ENCODE results near the gene SLC7A5.

SLC7A5 gene

DNA sequence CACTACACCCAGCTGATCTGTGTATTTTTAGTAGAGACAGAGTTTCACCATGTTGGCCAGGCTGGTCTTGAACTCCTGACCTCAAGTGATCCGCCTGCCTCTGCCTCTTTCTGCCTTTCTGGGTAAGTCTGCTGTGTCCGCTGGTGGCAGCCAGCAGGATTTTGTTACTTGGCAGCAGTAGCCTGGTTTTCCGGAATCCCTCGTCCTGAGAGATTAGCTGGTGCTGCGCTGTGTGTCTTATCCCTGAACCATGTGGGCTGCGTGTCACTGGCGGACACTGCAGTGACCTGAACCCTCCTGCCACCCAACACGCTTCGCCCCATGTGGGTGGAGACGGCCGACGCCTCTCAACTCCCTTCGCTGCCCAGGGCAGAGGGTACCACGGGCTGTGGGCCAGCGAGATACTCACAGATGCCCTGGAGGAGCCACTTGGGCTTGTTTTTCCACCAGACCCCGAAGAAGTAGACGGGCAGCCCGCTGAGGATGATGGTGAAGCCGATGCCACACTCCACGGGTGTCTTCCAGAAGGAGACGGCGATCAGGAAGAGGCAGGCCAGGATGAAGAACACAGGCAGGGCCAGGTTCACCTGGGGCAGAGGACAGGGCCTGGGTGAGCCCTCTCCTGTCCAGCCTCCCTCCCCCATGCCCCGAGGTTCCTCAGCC, 35.2 kb downstream of the SLC7A5 start:
- DNase-seq: no peak
- Mint-ChIP-seq H3K4me1 (peaks cover 20% of the 10 kb centered on the region), H3K4me3 (no peak overlapping the region), H3K27ac (peak overlapping the region; percentile 71), H3K9me3 (no peaks in the 10 kb centered on the region), H3K27me3 (ENCODE audit: low read depth, poor library complexity) (no peaks in the 10 kb centered on the region), H3K36me3 (ENCODE audit: low read depth) (no peaks in the 10 kb centered on the region)
- TF ChIP-seq, protein P1, sequence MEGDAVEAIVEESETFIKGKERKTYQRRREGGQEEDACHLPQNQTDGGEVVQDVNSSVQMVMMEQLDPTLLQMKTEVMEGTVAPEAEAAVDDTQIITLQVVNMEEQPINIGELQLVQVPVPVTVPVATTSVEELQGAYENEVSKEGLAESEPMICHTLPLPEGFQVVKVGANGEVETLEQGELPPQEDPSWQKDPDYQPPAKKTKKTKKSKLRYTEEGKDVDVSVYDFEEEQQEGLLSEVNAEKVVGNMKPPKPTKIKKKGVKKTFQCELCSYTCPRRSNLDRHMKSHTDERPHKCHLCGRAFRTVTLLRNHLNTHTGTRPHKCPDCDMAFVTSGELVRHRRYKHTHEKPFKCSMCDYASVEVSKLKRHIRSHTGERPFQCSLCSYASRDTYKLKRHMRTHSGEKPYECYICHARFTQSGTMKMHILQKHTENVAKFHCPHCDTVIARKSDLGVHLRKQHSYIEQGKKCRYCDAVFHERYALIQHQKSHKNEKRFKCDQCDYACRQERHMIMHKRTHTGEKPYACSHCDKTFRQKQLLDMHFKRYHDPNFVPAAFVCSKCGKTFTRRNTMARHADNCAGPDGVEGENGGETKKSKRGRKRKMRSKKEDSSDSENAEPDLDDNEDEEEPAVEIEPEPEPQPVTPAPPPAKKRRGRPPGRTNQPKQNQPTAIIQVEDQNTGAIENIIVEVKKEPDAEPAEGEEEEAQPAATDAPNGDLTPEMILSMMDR (IDR thresholded peaks at IDR 0.05): no peak

DNA sequence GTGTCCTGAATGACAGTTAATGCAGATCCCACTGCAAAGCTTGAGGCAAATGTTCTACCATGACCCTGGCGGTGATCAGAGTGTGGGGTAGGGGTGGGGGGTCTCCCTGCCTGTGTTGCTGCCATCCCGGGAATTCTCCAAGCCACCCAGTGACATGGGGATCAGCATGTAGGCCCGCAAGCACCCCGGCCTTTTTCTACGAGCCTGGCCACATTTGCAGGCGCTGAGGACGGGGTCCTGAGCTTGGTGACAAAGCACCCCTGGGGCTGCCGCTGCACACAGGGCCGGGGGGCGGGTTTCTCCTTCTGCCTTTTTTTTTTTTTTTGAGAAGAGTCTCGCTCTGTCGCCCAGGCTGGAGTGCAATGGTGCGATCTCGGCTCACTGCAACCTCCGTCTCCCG, 35.8 kb downstream of the SLC7A5 start:
- H3K4me1 Mint-ChIP-seq: peaks cover 20% of the 10 kb centered on the region

DNA sequence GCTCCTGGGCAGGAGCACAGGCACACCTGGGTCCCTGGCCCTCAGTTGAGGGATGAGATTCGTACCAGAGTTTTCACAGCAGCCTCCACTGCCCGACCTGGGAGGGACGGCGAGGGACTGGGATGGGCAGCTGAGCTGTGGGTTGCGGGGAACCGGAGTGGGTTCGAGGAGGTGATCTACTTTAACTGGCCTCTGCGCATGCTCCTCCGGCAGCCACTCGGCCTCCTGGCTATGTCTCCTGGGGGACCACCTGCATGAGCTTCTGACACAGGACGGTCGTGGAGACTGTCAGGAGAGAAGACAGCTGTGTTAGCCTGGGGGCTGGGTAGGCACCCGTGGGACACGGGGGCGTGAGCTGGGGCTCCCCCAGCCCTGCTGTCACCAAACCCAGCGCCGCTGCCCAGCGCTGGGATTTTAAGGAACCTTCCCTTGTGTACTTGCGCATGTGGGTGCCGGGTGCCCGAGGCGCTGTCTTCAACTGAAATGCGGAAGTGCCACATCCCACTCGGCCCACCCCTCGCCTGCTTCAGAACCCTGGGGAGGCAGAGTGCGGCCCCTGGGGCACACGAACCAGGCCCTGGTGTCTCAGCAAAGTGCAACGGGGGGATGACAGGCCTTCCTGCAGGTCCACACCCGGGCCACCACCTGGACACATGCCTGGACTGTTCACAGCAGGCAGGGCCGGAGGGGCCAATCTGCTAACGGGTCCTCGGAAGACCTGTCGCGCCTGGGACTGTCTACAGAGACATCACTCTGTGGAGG, 36.4 kb downstream of the SLC7A5 start:
- DNase-seq: no peak
- TF ChIP-seq, protein P1 (IDR thresholded peaks at IDR 0.05): no peak
- H3K27me3 Mint-ChIP-seq (ENCODE audit: low read depth, poor library complexity): no peaks in the 10 kb centered on the region
- H3K4me1 Mint-ChIP-seq: peaks cover 20% of the 10 kb centered on the region
- H3K36me3 Mint-ChIP-seq (ENCODE audit: low read depth): no peaks in the 10 kb centered on the region
- H3K27ac Mint-ChIP-seq: no peak overlapping the region
- H3K9me3 Mint-ChIP-seq: no peaks in the 10 kb centered on the region
- no peak overlapping the region for H3K4me3 Mint-ChIP-seq

More for the DNA sequence above, 35.8 kb downstream of the SLC7A5 start:
- TF ChIP-seq, protein P1 (IDR thresholded peaks at IDR 0.05): no peak
- DNase-seq: no peak
- Mint-ChIP-seq H3K4me3 (no peak overlapping the region), H3K27ac (peak overlapping the region; percentile 71), H3K27me3 (ENCODE audit: low read depth, poor library complexity) (no peaks in the 10 kb centered on the region), H3K9me3 (no peaks in the 10 kb centered on the region), H3K36me3 (ENCODE audit: low read depth) (no peaks in the 10 kb centered on the region)

DNA sequence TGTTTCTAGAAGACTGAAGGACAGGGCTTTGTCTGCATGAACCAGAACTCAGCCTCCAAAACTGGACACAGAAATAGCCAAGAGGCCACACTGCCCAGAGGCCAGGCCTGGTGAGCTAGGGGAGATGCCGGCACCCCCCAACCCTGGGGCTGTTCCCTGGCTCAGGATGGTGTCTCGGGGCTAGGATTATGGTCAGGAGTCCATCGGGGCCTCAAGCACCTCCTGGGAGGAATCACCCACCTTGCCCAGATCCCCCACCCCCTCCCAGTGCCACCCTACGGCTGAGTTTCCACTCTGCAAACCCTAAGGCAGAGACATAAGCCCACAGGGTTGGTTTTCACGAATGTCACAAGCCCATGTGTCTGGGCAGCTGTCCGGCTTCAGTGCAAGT, 37.2 kb downstream of the SLC7A5 start:
- no peak for DNase-seq
- H3K36me3 Mint-ChIP-seq (ENCODE audit: low read depth): no peaks in the 10 kb centered on the region
- TF ChIP-seq, protein P1 (IDR thresholded peaks at IDR 0.05): no peak
- no peak overlapping the region for H3K27ac Mint-ChIP-seq
- no peaks in the 10 kb centered on the region for H3K27me3 Mint-ChIP-seq (ENCODE audit: low read depth, poor library complexity)
- H3K4me3 Mint-ChIP-seq: no peak overlapping the region
- H3K4me1 Mint-ChIP-seq: peaks cover 17% of the 10 kb centered on the region
- H3K9me3 Mint-ChIP-seq: no peaks in the 10 kb centered on the region

DNA sequence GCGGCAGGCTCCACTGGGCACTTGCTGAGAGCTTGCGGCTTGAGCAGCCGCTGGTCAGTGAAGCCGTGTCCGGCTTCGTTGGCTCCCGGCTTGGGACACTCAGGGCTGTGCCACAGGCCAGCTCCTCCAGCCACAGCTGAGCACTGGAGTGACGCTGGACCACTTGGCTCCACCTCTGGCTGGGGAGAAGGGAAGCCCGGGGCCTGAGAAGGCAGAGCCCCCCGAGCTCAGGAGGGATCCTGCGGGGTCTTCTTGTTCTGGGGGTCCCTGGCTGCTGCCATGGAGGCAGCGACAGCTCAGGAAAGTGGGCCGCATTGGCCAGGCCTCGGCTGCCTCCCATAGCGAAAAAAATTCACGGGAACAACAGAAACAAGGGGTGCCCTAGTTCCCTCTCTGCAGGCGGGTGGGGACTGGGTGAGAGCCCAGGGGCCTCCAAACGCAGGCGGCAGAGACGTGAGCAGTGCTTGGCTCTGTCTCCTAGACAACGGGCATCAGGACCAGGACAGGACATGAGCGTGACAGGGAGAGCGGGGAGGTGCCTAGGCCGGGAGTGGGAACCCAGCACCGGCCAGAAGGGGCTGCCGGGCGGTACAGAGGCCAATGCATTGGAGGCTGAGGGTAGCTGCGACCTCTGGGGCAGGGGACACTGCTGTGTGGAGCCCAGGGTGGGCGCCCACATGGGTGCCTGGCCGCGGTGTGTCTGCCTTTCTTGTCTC, 37.7 kb downstream of the SLC7A5 start:
- Mint-ChIP-seq H3K27ac (no peak overlapping the region), H3K36me3 (ENCODE audit: low read depth) (no peaks in the 10 kb centered on the region), H3K9me3 (no peaks in the 10 kb centered on the region), H3K4me1 (peaks cover 16% of the 10 kb centered on the region), H3K4me3 (no peak overlapping the region), H3K27me3 (ENCODE audit: low read depth, poor library complexity) (no peaks in the 10 kb centered on the region)
- TF ChIP-seq, protein P1 (IDR thresholded peaks at IDR 0.05): no peak
- DNase-seq: no peak

All from nephron progenitor cell (in vitro differentiated cells).